DLD1 (cell line): ENCODE data around the gene LRRN4.

ENCODE experiments used
- in situ Hi-C: cut with HindIII; loops from 2 replicates; pipeline ENCODE4 v1.10.0; 2017; ENCODE audit warnings: low sequenced_read_pairs

Gene LRRN4

GRCh38 chr20:6053776-6054688 lies at the start of gene LRRN4:
Gene LRRN4, minus strand, starts transcription at chr20:6054060. Its CDS starts 1,261 bp downstream, at chr20:6052799.
- in situ Hi-C loops: no loop called here

- in situ Hi-C loops: no loop called here
Measured at GRCh38 chr20:6103301-6103700, 49.4 kb upstream of the LRRN4 start.

- in situ Hi-C loops: no loop called here
Measured at GRCh38 chr20:6101346-6101745, 47.5 kb upstream of the LRRN4 start.

GRCh38 chr20:6100246-6100645 lies 46.4 kb upstream of the LRRN4 start:
- in situ Hi-C loops: no loop called here

- in situ Hi-C loops: no loop called here
Measured at GRCh38 chr20:6099819-6100218, 46.0 kb upstream of the LRRN4 start.

- in situ Hi-C loops: no loop called here
Measured at GRCh38 chr20:6095409-6095808, 41.5 kb upstream of the LRRN4 start.

- in situ Hi-C loops: no loop called here
Measured at GRCh38 chr20:6094565-6094964, 40.7 kb upstream of the LRRN4 start.

- in situ Hi-C loops: no loop called here
Measured at GRCh38 chr20:6094063-6094462, 40.2 kb upstream of the LRRN4 start.

- in situ Hi-C loops: no loop called here
Measured at GRCh38 chr20:6091661-6092060, 37.8 kb upstream of the LRRN4 start.

GRCh38 chr20:6086868-6087267 lies 33.0 kb upstream of the LRRN4 start:
- in situ Hi-C loops: no loop called here

- in situ Hi-C loops: no loop called here
Measured at GRCh38 chr20:6083926-6084325, 30.1 kb upstream of the LRRN4 start.

GRCh38 chr20:6081236-6081635 lies 27.4 kb upstream of the LRRN4 start:
- in situ Hi-C loops: no loop called here

- in situ Hi-C loops: no loop called here
Measured at GRCh38 chr20:6079016-6079415, 25.2 kb upstream of the LRRN4 start.

- in situ Hi-C loops: no loop called here
Measured at GRCh38 chr20:6075428-6076219, 21.8 kb upstream of the LRRN4 start.

- in situ Hi-C loops: no loop called here
Measured at GRCh38 chr20:6074784-6075183, 20.9 kb upstream of the LRRN4 start.

GRCh38 chr20:6074145-6074561 lies 20.3 kb upstream of the LRRN4 start:
- in situ Hi-C loops: no loop called here

GRCh38 chr20:6070829-6071695 lies 17.2 kb upstream of the LRRN4 start:
- in situ Hi-C loops: no loop called here

GRCh38 chr20:6069669-6070068 lies 15.8 kb upstream of the LRRN4 start:
- in situ Hi-C loops: no loop called here

GRCh38 chr20:6067763-6068318 lies 14.0 kb upstream of the LRRN4 start:
- in situ Hi-C loops: no loop called here

- in situ Hi-C loops: no loop called here
Measured at GRCh38 chr20:6066582-6066981, 12.7 kb upstream of the LRRN4 start.

GRCh38 chr20:6061544-6061943 lies 7.7 kb upstream of the LRRN4 start:
- in situ Hi-C loops: no loop called here
